Kidney epithelial cell (primary cell): ENCODE data around the gene TMEM219. TPM values are rescaled to one million over a fixed set of nuclear protein-coding genes. Genes with fewer than 3 reads are reported as not detected.

ENCODE experiments used
- DNase-seq: peaks from one replicate; pipeline ENCODE4 v3.0.0-alpha.2; 2010; ENCODE audit warnings: low read depth
- H3K27me3 ChIP-seq: 2 replicates; pipeline ENCODE4 v1.6.0; 2011; ENCODE audit warnings: low read length; ENCODE audit not compliant: control insufficient read depth, insufficient read depth
- H3K36me3 ChIP-seq: 2 replicates; pipeline ENCODE4 v1.5.1; 2011; ENCODE audit warnings: low read length; ENCODE audit not compliant: control insufficient read depth, insufficient read depth
- H3K4me3 ChIP-seq: 2 replicates; pipeline ENCODE4 v1.5.1; 2011; ENCODE audit warnings: low read depth, mild to moderate bottlenecking, control low read depth, low read length
- total RNA-seq: library from RNA; depleted of rRNA; stranded (reverse); fragments of >200 nt; gene quantifications from 2 replicates; pipeline ENCODE4 v1.2.3, GENCODE V29; 2015
- TF ChIP-seq, protein P1 (sequence below): IDR thresholded peaks from 2 replicates; pipeline ENCODE4 v1.5.1; 2011; ENCODE audit warnings: mild to moderate bottlenecking, moderate library complexity, low read length, control low read depth, inconsistent platforms; ENCODE audit not compliant: insufficient read depth, poor library complexity, severe bottlenecking

The TMEM219 gene
- total RNA-seq, 1 donor from 2014 or later = 175 TPM

DNA sequence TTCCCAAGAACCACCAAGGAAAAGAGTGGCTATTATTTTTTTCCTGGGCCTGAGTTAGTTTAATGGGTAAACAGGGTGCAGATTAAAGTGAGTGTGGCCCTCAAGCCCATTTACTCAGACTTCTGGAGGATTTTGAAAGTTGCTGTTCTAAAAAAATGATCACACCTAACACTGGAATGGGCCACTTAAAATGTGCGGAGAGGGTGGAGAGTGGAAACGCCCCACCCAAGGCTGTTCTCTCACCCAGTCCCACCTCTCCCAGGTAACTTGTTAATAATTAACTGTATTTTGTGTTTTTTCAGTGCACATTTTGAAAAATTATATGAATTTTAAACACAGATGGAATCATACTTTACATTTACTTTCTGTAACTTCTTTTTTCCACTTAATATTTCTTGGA lies 28.2 kb downstream of the TMEM219 start:
- no peaks in the 10 kb centered on the region for H3K27me3 ChIP-seq
- H3K4me3 ChIP-seq = no peak overlapping the region
- H3K36me3 ChIP-seq = peaks cover 3% of the 10 kb centered on the region
- TF ChIP-seq, protein P1, sequence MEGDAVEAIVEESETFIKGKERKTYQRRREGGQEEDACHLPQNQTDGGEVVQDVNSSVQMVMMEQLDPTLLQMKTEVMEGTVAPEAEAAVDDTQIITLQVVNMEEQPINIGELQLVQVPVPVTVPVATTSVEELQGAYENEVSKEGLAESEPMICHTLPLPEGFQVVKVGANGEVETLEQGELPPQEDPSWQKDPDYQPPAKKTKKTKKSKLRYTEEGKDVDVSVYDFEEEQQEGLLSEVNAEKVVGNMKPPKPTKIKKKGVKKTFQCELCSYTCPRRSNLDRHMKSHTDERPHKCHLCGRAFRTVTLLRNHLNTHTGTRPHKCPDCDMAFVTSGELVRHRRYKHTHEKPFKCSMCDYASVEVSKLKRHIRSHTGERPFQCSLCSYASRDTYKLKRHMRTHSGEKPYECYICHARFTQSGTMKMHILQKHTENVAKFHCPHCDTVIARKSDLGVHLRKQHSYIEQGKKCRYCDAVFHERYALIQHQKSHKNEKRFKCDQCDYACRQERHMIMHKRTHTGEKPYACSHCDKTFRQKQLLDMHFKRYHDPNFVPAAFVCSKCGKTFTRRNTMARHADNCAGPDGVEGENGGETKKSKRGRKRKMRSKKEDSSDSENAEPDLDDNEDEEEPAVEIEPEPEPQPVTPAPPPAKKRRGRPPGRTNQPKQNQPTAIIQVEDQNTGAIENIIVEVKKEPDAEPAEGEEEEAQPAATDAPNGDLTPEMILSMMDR = no peak
- DNase-seq = no peak

DNA sequence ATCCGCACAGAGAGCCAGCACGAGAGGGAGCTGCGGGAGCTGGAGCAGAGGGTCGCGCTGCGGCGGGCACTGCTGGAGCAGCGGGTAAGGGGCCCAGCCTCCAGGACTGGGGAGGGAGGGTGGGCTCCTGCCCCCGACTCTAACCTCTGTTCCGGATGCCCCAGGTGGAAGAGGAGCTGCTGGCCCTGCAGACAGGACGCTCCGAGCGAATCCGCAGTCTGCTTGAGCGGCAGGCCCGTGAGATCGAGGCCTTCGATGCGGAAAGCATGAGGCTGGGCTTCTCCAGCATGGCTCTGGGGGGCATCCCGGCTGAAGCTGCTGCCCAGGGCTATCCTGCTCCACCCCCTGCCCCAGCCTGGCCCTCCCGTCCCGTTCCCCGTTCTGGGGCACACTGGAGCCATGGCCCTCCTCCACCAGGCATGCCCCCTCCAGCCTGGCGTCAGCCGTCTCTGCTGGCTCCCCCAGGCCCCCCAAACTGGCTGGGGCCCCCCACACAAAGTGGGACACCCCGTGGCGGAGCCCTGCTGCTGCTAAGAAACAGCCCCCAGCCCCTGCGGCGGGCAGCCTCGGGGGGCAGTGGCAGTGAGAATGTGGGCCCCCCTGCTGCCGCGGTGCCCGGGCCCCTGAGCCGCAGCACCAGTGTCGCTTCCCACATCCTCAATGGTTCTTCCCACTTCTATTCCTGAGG lies 29.1 kb downstream of the TMEM219 start:
- no peak for DNase-seq
- no peak overlapping the region for H3K4me3 ChIP-seq
- TF ChIP-seq, protein P1 = no peak
- no peaks in the 10 kb centered on the region for H3K27me3 ChIP-seq
- H3K36me3 ChIP-seq = peaks cover 3% of the 10 kb centered on the region

DNA sequence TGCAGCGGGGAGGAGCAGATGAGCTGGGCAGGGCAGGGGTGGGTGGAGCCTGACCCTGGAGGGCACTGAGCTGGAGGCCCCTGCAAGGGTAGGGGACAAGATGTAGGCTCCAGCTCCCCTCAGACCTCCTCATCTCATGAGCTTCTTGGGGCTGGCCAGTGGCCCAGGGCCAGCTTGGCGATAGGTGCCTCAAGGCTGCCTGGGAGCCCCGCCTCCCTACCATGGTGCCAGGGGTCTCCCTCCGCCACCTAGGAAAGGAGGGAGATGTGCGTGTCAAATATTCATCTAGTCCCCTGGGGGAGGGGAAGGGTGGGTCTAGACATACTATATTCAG lies 29.7 kb downstream of the TMEM219 start:
- no peaks in the 10 kb centered on the region for H3K27me3 ChIP-seq
- no peak overlapping the region for H3K4me3 ChIP-seq
- H3K36me3 ChIP-seq = peaks cover 3% of the 10 kb centered on the region
- no peak for DNase-seq
- TF ChIP-seq, protein P1 = no peak

DNA sequence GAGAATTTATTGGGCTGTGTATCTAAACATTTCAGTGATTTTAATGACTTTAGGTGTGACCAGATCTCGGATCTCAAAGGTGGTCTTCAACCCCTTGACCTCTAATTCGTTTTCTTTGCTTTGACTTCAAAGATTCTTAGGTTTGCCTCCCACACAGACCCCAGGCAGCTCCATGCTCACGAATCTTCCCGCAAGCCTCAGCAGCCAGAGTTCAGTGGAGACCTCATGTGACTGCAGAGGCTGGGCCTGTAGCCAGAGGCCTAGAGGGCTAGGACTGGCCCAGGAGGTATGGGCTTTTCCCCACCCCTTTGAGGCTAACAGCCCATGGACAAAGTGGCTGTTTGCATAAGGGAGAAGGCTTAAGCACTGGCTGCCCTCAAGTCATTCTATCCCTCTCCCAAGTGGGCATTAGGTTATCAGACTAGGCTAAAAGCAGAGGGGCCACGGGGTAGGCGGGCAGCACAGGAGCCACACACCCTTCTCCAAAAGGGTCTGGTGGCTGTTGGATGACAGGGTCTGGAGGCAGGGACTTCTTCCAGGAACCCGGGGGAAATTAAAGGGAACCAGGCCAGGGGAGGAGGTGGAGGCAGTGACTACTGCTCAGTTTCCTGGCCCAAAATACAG lies 30.6 kb downstream of the TMEM219 start:
- Histone ChIP-seq H3K27me3 (no peaks in the 10 kb centered on the region), H3K36me3 (peaks cover 2% of the 10 kb centered on the region), H3K4me3 (no peak overlapping the region)
- no peak for DNase-seq
- TF ChIP-seq, protein P1 = no peak

DNA sequence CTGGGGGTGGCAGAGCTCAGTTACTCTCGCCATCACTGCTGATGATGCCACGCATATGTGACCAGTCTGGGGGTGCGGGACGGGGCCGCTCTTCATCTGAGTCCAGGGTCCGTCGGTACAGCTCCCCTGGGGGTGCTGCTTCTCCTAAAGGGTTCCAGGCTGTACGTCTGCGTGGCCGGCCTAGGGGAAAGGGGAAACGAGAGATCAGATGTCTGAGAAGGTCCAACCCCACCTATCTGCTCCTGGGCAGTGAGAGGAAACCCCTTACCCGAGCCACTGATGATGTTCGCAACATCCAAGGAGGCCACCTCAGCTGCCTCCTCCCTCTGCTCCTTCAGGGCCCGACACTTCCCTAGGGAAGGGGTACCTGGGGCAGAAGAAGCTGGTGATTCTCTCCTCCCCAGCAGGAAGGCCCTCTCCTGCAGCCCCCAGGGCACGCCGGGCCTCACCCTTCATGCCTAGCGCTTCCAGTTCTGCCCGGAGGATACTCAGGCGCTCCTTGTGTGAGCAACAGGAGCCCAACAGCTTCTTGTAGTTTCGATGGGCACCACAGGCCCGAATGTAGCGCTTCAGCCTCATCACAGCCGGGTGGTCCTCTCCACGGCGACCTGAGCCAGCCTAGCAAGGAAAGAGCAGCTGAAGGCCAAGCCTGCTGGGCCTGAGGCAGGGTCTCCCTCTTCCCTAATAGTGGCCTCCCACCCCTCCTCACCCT lies 31.5 kb downstream of the TMEM219 start:
- Histone ChIP-seq H3K27me3 (no peaks in the 10 kb centered on the region), H3K36me3 (peaks cover 2% of the 10 kb centered on the region), H3K4me3 (no peak overlapping the region)
- TF ChIP-seq, protein P1 = no peak
- no peak for DNase-seq
